GM12878 (cell line): ENCODE results near the gene TRPM6. TPM values are rescaled to one million over a fixed set of nuclear protein-coding genes. Genes with fewer than 3 reads are reported as not detected.

Source experiments
- ATAC-seq: fragments of 200-7000 bp; cut with Tn5 transposase; 3 replicates; pipeline ENCODE4 v1.9.1; 2020; ENCODE audit warnings: mild to moderate bottlenecking, moderate library complexity
- BruUV-seq: library from RNA; stranded (reverse); fragments of 400-500 nt; replicated peaks from 2 replicates; lab custom pipeline; 2021; lab: Mats Ljungman, UMichigan
- CTCF ChIA-PET: fragments of 300-600 bp; sonication (Branson Sonifier 250); formaldehyde crosslinking; extraction: SDS; loops from one replicate; lab custom pipeline; 2021; ENCODE audit warnings: inconsistent platforms; lab: Yijun Ruan, JAX
- POLR2A ChIA-PET: fragments of 350-600 bp; formaldehyde crosslinking; extraction: SDS; loops from one replicate; lab custom pipeline; 2021; ENCODE audit warnings: inconsistent platforms; lab: Charles Lee
- RAD21 ChIA-PET: fragments of 300-600 bp; sonication (Branson Sonifier 250); formaldehyde crosslinking; loops from one replicate; lab custom pipeline; 2023; ENCODE audit warnings: antibody characterized with exemption; ENCODE audit not compliant: unreplicated experiment; lab: Charles Lee
- SMC1A ChIA-PET: fragments of 300-600 bp; sonication (Branson Sonifier 250); formaldehyde crosslinking; loops from one replicate; lab custom pipeline; 2023; ENCODE audit not compliant: unreplicated experiment, uncharacterized antibody; lab: Charles Lee
- DNase-seq: peaks from one replicate; pipeline ENCODE4 v3.0.0-alpha.2; 2011; ENCODE audit warnings: low read depth, low spot score
- FAIRE-seq: peaks from 3 replicates; lab custom pipeline; 2011; peaks lifted over from hg19 to GRCh38; lab: Jason Lieb, UNC
- H2AFZ ChIP-seq: 2 replicates; pipeline ENCODE4 v1.6.0; 2011; ENCODE audit warnings: low read depth, low read length, control low read depth; ENCODE audit not compliant: control insufficient read depth
- H3K27ac ChIP-seq: 2 replicates; pipeline ENCODE4 v1.5.1; 2011; ENCODE audit warnings: control low read depth; ENCODE audit not compliant: control insufficient read depth, insufficient read depth
- H3K27me3 ChIP-seq, 2 experiments: replicated peaks in 1 of 2; 2 replicates each; pipeline versions ENCODE4 v1.6.0 to v1.6.1; 2011; ENCODE audit warnings: low read length in 1 of 2; ENCODE audit not compliant: control insufficient read depth in 2 of 2, insufficient read depth in 2 of 2
- H3K36me3 ChIP-seq, 2 experiments: 2 replicates each; pipeline ENCODE4 v1.5.1; 2011; ENCODE audit warnings: low read length in 1 of 2; ENCODE audit not compliant: control insufficient read depth in 2 of 2, insufficient read depth in 2 of 2
- H3K4me1 ChIP-seq: 2 replicates; pipeline ENCODE4 v1.6.1; 2011; ENCODE audit warnings: mild to moderate bottlenecking, low read length, moderate library complexity, mixed read lengths; ENCODE audit not compliant: control insufficient read depth, insufficient read depth
- H3K4me2 ChIP-seq: 2 replicates; pipeline ENCODE4 v1.6.0; 2011; ENCODE audit warnings: control low read depth; ENCODE audit not compliant: control insufficient read depth, insufficient read depth
- H3K4me3 ChIP-seq: fragments of 200-600 bp; sonication (generic); 2 replicates; pipeline ENCODE4 v1.5.1; 2016
- H3K79me2 ChIP-seq: 2 replicates; pipeline ENCODE4 v1.6.0; 2011; ENCODE audit warnings: low read length; ENCODE audit not compliant: control insufficient read depth, insufficient read depth
- H3K9ac ChIP-seq: 2 replicates; pipeline ENCODE4 v1.8.0; 2011; ENCODE audit warnings: low read length, control low read depth, mixed read lengths; ENCODE audit not compliant: control insufficient read depth, insufficient read depth
- H3K9me3 ChIP-seq: replicated peaks from 3 replicates; pipeline ENCODE4 v1.5.1; 2011; ENCODE audit warnings: mild to moderate bottlenecking, low read length; ENCODE audit not compliant: control insufficient read depth, insufficient read depth
- H4K20me1 ChIP-seq: 2 replicates; pipeline ENCODE4 v1.6.0; 2011; ENCODE audit not compliant: control insufficient read depth, insufficient read depth
- CBX5 ChIP-seq: sonication (generic); IDR thresholded peaks from 2 replicates; pipeline ENCODE4 v1.6.1; 2016; ENCODE audit warnings: low read depth, moderate library complexity, mild to moderate bottlenecking, inconsistent platforms
- CEBPB ChIP-seq, 2 experiments: fragments of 150-350 bp in 1 of 2; IDR thresholded peaks; 2 replicates each; pipeline ENCODE4 v1.6.1; 2012 to 2014; ENCODE audit warnings: low read depth in 2 of 2, low read length in 2 of 2, borderline replicate concordance in 1 of 2, inconsistent platforms in 1 of 2
- CHD2 ChIP-seq: IDR thresholded peaks from 2 replicates; pipeline ENCODE4 v1.6.1; 2011; ENCODE audit warnings: low read depth, low read length, improper control_type of control experiment, borderline replicate concordance
- HDAC2 ChIP-seq: fragments of 200-600 bp; sonication (generic); IDR thresholded peaks from 2 replicates; pipeline ENCODE4 v1.6.1; 2017
- KAT2A ChIP-seq: conservative IDR thresholded peaks from 2 replicates; pipeline ENCODE4 v1.6.1; 2011; ENCODE audit warnings: low read depth, low read length; ENCODE audit not compliant: control insufficient read depth
- MAX ChIP-seq: IDR thresholded peaks from 2 replicates; pipeline ENCODE4 v1.6.1; 2012; ENCODE audit warnings: low read depth, low read length, improper control_type of control experiment
- MEF2A ChIP-seq: IDR thresholded peaks from 2 replicates; pipeline ENCODE4 v1.6.1; 2011; ENCODE audit warnings: low read depth, mild to moderate bottlenecking, low read length, moderate library complexity; ENCODE audit not compliant: insufficient read depth
- MTA3 ChIP-seq: IDR thresholded peaks from 2 replicates; pipeline ENCODE4 v1.6.1; 2012; ENCODE audit warnings: low read length, inconsistent platforms, borderline replicate concordance
- POLR2AphosphoS5 ChIP-seq: IDR thresholded peaks from 2 replicates; pipeline ENCODE4 v1.6.1; 2011; ENCODE audit warnings: mild to moderate bottlenecking, low read length, inconsistent platforms
- RAD51 ChIP-seq: fragments of 450-650 bp; IDR thresholded peaks from 2 replicates; pipeline ENCODE4 v1.6.1; 2016; ENCODE audit warnings: moderate library complexity, mild to moderate bottlenecking, inconsistent platforms
- ZBTB33 ChIP-seq: fragments of 450-650 bp; IDR thresholded peaks from 2 replicates; pipeline ENCODE4 v1.6.1; 2017; ENCODE audit warnings: mild to moderate bottlenecking
- WGBS: methylation state at CpG from one replicate; pipeline ENCODE4 v1.1.6; 2016; ENCODE audit warnings: low lambda C conversion rate; ENCODE audit not compliant: insufficient replicate concordance, insufficient coverage; ENCODE audit errors: missing lambda C conversion rate; 5-methylcytosine and 5-hydroxymethylcytosine counted together
- in situ Hi-C: fragments of 300-500 bp; cut with MboI; formaldehyde crosslinking; loops from 9 replicates; pipeline ENCODE4 v1.14.3; 2018; ENCODE audit warnings: mixed read lengths
- intact Hi-C: fragments of 100-400 bp; cut with micrococcal nuclease; formaldehyde crosslinking; loops from one replicate; pipeline ENCODE4 v1.14.2; 2022; ENCODE audit not compliant: unreplicated experiment
- polyA plus RNA-seq, 11 experiments: library from polyadenylated mRNA; depleted of rRNA in 4 of 11; unstranded in 6 of 11; stranded (reverse) in 5 of 11; fragments of >200 nt; fragmentation: Nextera tagmentation in 4 of 11; fragmentation: Illumina TruSeq in 1 of 11; extraction: Ambion mirVana in 4 of 11; extraction: Trizol in 1 of 11; gene quantifications; 1 replicate in 1 of 11; 2 replicates in 10 of 11; pipeline versions ENCODE4 v1.2.1 to v1.2.3, GENCODE V29; 2011 to 2016; ENCODE audit warnings: inconsistent platforms in 2 of 11, missing spikeins in 2 of 11, low read depth in 1 of 11
- total RNA-seq, 4 experiments: library from RNA; depleted of rRNA in 3 of 4; stranded (reverse); fragments of >200 nt in 3 of 4; fragmentation: Illumina TruSeq in 1 of 4; extraction: Trizol in 1 of 4; gene quantifications; 2 replicates each; pipeline versions ENCODE4 v1.2.1 to v1.2.3, GENCODE V29; 2013 to 2021
- TF ChIP-seq, protein P1 (sequence below): IDR thresholded peaks from 2 replicates; pipeline ENCODE4 v1.6.1; 2012; ENCODE audit warnings: low read depth, low read length, improper control_type of control experiment

The TRPM6 gene
- total and polyA plus RNA-seq, 10 of the 15 experiments (the other 5 are each of a cell fraction or from before 2014, with no cell fraction given), result under 0.01 to 0.34 (median 0.05) TPM; not detected in 1

GRCh38 chr9:74838351-74838750, 49.4 kb downstream of the TRPM6 start (continued):
- TF ChIP-seq CEBPB (IDR thresholded peaks at IDR 0.05; ENCODE audit: borderline replicate concordance in 1 of 2, low read depth in 2 of 2, low read length in 2 of 2), result no peak
- TF ChIP-seq CHD2, result no peak
- no peak for TF ChIP-seq MEF2A

DNA sequence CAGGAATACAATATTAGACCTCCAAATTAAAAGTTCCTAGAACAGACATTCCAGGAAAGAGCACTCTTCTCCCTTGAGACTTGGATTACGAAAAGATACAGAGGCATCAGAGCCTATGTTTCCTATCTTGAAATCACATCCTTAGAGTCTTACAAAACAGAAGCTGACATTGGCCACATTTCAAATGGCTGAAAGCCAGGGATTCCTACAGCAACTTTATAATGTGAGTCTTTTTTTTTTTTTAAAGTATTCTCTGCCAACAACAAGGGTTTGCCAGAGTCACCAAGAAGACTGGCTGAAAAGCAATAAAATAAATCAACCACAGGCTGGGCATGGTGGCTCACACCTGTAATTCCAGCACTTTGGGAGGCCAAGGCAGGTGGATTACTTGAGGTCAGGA, 63.1 kb downstream of the TRPM6 start:
- intact Hi-C loops, result no loop called here
- no peaks in the 10 kb centered on the region for H3K79me2 ChIP-seq
- ChIA-PET POLR2A (interaction anchor here (0.7 kb wide), 1 partner anchor 13 kb away, joined by 6 read pairs; no protein-coding TSS in a partner anchor), SMC1A (no interaction called here), CTCF (no interaction called here), RAD21 (interaction anchor here (0.9 kb wide), 1 partner anchor 175 kb away, joined by 3 read pairs; no protein-coding TSS in a partner anchor)
- no peak overlapping the region for H3K4me2 ChIP-seq
- no peak overlapping the region for H3K4me3 ChIP-seq
- H3K9me3 ChIP-seq, result no peaks in the 10 kb centered on the region
- no peaks in the 10 kb centered on the region for H4K20me1 ChIP-seq
- TF ChIP-seq MEF2A (no peak), ZBTB33 (no peak), MTA3 (no peak), POLR2AphosphoS5 (no peak), HDAC2 (no peak), KAT2A (no peak), MAX (no peak), RAD51 (no peak), CBX5 (no peak)
- TF ChIP-seq, protein P1, sequence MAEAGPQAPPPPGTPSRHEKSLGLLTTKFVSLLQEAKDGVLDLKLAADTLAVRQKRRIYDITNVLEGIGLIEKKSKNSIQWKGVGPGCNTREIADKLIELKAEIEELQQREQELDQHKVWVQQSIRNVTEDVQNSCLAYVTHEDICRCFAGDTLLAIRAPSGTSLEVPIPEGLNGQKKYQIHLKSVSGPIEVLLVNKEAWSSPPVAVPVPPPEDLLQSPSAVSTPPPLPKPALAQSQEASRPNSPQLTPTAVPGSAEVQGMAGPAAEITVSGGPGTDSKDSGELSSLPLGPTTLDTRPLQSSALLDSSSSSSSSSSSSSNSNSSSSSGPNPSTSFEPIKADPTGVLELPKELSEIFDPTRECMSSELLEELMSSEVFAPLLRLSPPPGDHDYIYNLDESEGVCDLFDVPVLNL, result no peak
- no peak for DNase-seq
- no peaks in the 10 kb centered on the region for H3K4me1 ChIP-seq
- 100% methylated on average over 1 of the region's 1 CpG for WGBS
- no peak for FAIRE-seq
- in situ Hi-C loops, result no loop called here
- H3K27me3 ChIP-seq, result no peaks in the 10 kb centered on the region
- no peaks in the 10 kb centered on the region for H3K36me3 ChIP-seq
- no peak overlapping the region for H3K27ac ChIP-seq
- no peak overlapping the region for H2AFZ ChIP-seq
- ATAC-seq, result no peak
- H3K9ac ChIP-seq, result no peak overlapping the region
- no TSS peak for BruUV-seq
